ENCODE data around the gene ZNRF3.
A peak's percentile ranks its signal among the peaks of the same experiment; 100 is the strongest.

The ZNRF3 gene

GRCh38 chr22:29079218-29079901 is 196.0 kb downstream of the ZNRF3 start (continued):
- 0 out of 2 replicates have a peak, but pooled peaks have one; percentile 7 for TF ChIP-seq GLIS1 (tag by site-specific recombination; IDR thresholded peaks at IDR 0.05)
- TF ChIP-seq ZNF626 (tag by site-specific recombination; IDR thresholded peaks at IDR 0.05) = peak; percentile 53; the same call in 1 of the 2 replicates
- TF ChIP-seq, protein P1, sequence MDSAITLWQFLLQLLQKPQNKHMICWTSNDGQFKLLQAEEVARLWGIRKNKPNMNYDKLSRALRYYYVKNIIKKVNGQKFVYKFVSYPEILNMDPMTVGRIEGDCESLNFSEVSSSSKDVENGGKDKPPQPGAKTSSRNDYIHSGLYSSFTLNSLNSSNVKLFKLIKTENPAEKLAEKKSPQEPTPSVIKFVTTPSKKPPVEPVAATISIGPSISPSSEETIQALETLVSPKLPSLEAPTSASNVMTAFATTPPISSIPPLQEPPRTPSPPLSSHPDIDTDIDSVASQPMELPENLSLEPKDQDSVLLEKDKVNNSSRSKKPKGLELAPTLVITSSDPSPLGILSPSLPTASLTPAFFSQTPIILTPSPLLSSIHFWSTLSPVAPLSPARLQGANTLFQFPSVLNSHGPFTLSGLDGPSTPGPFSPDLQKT (IDR thresholded peaks at IDR 0.05; ENCODE audit: borderline replicate concordance, low read depth, low read length) = no peak
- no peak for TF ChIP-seq ATF2 (tag by site-specific recombination; IDR thresholded peaks at IDR 0.05; ENCODE audit: low read depth)
- TF ChIP-seq FEZF1 (tag by site-specific recombination; IDR thresholded peaks at IDR 0.05) = peak; percentile 70
- TF ChIP-seq ZNF600 (tag by site-specific recombination; IDR thresholded peaks at IDR 0.05) = no peak
- no peak for TF ChIP-seq ZNF549 (tag by site-specific recombination; IDR thresholded peaks at IDR 0.05)
- no peak for TF ChIP-seq ZSCAN5A (tag by site-specific recombination; IDR thresholded peaks at IDR 0.05)
- no peak for TF ChIP-seq ZNF404 (tag by site-specific recombination; IDR thresholded peaks at IDR 0.05)
- 0 out of 2 replicates have a peak, but pooled peaks have one; percentile 39 for TF ChIP-seq ZNF544 (tag by site-specific recombination; IDR thresholded peaks at IDR 0.05)
- no peak for TF ChIP-seq ZNF747 (tag by site-specific recombination; IDR thresholded peaks at IDR 0.05)
- TF ChIP-seq ZNF16 (tag by site-specific recombination; IDR thresholded peaks at IDR 0.05; ENCODE audit: low read depth) = no peak
- TF ChIP-seq ZBTB48 (tag by site-specific recombination; IDR thresholded peaks at IDR 0.05) = peak; percentile 87; the same call in 1 of the 2 replicates
- TF ChIP-seq, protein P2, sequence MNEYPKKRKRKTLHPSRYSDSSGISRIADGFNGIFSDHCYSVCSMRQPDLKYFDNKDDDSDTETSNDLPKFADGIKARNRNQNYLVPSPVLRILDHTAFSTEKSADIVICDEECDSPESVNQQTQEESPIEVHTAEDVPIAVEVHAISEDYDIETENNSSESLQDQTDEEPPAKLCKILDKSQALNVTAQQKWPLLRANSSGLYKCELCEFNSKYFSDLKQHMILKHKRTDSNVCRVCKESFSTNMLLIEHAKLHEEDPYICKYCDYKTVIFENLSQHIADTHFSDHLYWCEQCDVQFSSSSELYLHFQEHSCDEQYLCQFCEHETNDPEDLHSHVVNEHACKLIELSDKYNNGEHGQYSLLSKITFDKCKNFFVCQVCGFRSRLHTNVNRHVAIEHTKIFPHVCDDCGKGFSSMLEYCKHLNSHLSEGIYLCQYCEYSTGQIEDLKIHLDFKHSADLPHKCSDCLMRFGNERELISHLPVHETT (tag by site-specific recombination; IDR thresholded peaks at IDR 0.05) = no peak
- peak; percentile 59 for TF ChIP-seq ZNF335 (tag by site-specific recombination; conservative IDR thresholded peaks at IDR 0.05)
- TF ChIP-seq ZNF10 (tag by site-specific recombination; IDR thresholded peaks at IDR 0.05) = no peak
- peak; percentile 30; the same call in 1 of the 2 replicates for TF ChIP-seq ZNF610 (tag by site-specific recombination; IDR thresholded peaks at IDR 0.05; ENCODE audit: borderline replicate concordance)
- no peak for TF ChIP-seq SP2 (tag by site-specific recombination; IDR thresholded peaks at IDR 0.05)
- TF ChIP-seq ZNF791 (tag by site-specific recombination; IDR thresholded peaks at IDR 0.05) = no peak

- Histone ChIP-seq H3K27ac (ENCODE audit: extremely low read depth, low read depth, low read length) (peak overlapping the region; percentile 74), H3K4me1 (ENCODE audit: control insufficient read depth, insufficient read depth, low read length) (peaks cover 29% of the 10 kb centered on the region)
- POLR2A ChIA-PET = interaction anchor here (1.0 kb wide), 1 partner anchor 50 kb away, joined by 3 read pairs; no protein-coding TSS in a partner anchor
- TF ChIP-seq TRIM28 (IDR thresholded peaks at IDR 0.05; ENCODE audit: borderline replicate concordance, low read length) = peak; percentile 79
- TF ChIP-seq, protein P3, sequence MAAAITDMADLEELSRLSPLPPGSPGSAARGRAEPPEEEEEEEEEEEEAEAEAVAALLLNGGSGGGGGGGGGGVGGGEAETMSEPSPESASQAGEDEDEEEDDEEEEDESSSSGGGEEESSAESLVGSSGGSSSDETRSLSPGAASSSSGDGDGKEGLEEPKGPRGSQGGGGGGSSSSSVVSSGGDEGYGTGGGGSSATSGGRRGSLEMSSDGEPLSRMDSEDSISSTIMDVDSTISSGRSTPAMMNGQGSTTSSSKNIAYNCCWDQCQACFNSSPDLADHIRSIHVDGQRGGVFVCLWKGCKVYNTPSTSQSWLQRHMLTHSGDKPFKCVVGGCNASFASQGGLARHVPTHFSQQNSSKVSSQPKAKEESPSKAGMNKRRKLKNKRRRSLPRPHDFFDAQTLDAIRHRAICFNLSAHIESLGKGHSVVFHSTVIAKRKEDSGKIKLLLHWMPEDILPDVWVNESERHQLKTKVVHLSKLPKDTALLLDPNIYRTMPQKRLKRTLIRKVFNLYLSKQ (tag by site-specific recombination; IDR thresholded peaks at IDR 0.05; ENCODE audit: borderline replicate concordance) = no peak
- peak; percentile 55; the same call in 1 of the 2 replicates for TF ChIP-seq KLF1 (tag by site-specific recombination; IDR thresholded peaks at IDR 0.05)
- no peak for TF ChIP-seq SCRT1 (tag by site-specific recombination; IDR thresholded peaks at IDR 0.05; ENCODE audit: borderline replicate concordance)
- TF ChIP-seq ZNF629 (tag by site-specific recombination; IDR thresholded peaks at IDR 0.05) = peak; percentile 49
- no peak for TF ChIP-seq TCF7L2 (IDR thresholded peaks at IDR 0.05; ENCODE audit: borderline replicate concordance, low read depth, low read length)
- TF ChIP-seq ZNF645 (tag by site-specific recombination; IDR thresholded peaks at IDR 0.05) = no peak
Observed at GRCh38 chr22:29080106-29080975, 197.0 kb downstream of the ZNRF3 start.

More at GRCh38 chr22:29080106-29080975, 197.0 kb downstream of the ZNRF3 start:
- Histone ChIP-seq H3K36me3 (ENCODE audit: control insufficient read depth in 2 of 2, insufficient read depth in 1 of 2, low read length in 2 of 2) (no peaks in the 10 kb centered on the region; a peak in 1 of 3 replicates), H3K9me3 (ENCODE audit: control insufficient read depth, insufficient read depth, low read depth, low read length) (no peaks in the 10 kb centered on the region), H3K4me3 (ENCODE audit: low read depth, low read length) (no peak overlapping the region)
- CTCF ChIA-PET = interaction anchor here (0.6 to 2.8 kb wide), 5 partner anchors 11 to 165 kb away, joined by 3 to 9 read pairs (median 4); no protein-coding TSS in a partner anchor
